ENCODE measurements around the gene ITPK1.

DNA sequence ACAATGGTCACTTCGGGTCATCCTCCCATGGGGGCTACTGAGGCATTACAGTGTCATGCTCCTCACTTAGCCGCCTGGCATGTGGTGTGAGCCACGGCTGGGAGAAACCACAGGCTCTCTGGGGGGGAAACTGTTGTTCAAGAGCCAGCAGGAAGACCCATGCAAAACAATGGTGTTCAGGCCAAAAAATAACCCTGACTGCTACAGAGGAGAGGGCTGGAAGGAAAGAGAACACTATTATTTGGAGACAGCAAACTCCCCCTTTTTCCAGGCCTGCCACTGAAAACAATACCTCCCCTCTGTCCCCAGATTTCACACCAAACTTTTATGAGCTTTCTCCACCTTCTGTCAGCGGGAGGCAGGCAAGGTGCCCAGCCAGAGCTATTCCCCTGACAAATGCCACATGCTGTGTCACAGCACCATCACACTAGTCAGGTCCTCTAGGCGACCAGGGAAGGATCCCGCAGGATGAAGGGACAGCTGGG, 109.1 kb downstream of the ITPK1 start:
- TF ChIP-seq CTCF (IDR thresholded peaks at IDR 0.05 in 2 of 3, conservative IDR thresholded peaks at IDR 0.05 in 1 of 3; ENCODE audit: control insufficient read depth in 2 of 3, extremely low read depth in 1 of 3, insufficient read depth in 1 of 3, low read depth in 3 of 3, low read length in 3 of 3), result no peak
- TF ChIP-seq SIN3A (IDR thresholded peaks at IDR 0.05; ENCODE audit: low read depth, low read length), result no peak
- TF ChIP-seq NRF1 (conservative IDR thresholded peaks at IDR 0.05; ENCODE audit: low read depth, low read length), result no peak
- no peak for TF ChIP-seq YY1 (IDR thresholded peaks at IDR 0.05; ENCODE audit: low read depth, low read length)
- TF ChIP-seq SPI1 (IDR thresholded peaks at IDR 0.05; ENCODE audit: borderline replicate concordance, insufficient read depth, low read depth, low read length), result no peak

Measured in GM12878 (cell line).